ENCODE results near the gene TTC31.

TTC31 gene

DNA sequence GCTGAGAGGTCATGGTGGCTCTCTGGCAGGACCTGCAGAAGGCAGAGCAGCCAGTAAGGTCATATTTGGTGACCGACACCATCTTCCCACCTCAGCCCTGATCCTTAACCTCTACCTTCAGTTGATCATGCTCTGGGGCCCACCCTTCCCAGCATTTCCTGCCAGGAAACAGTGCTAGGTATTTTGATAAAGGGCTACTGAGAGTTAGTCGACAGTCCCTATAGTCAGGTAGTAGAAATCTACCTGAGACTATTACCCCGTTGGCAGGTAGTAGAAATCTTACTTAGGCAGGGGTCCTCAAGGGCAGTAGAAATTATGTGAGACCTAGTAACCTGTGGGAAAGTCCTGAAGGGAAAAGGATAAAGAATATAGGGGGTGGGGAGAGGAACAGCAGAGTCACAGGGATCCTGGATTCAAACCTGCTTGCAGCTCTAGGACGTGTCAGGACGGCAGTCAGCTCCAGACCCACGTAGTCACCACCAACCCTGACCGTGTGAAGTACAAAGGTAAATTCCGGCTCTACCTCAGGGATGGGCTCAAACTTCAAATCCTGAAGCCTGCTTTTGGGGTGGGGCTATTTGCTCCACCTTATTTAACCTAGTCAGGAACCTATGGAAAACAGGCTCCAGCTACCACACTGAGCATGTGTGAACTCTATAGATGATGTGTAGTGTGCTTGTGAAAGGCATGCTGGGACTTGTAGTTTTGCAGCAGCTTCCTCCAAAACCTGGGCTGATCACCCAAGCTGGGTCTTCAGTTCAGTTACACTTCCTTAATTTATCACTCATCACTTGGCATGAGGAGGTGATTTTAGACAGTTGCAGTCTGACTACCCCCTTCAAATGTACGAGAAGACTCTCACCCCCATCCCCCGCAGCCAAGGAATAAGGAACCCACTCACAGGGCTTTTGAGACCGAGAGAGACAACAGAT, 43.1 kb downstream of the TTC31 start, which contains the start of gene DQX1:
TSS of gene DQX1 (minus strand) at position 515 of the 932 bp plus-strand sequence. CDS start at position 13, 502 bp downstream.
- TF ChIP-seq SPI1 (IDR thresholded peaks at IDR 0.05; ENCODE audit: low read depth, low read length) (peak; percentile 90), POLR2A (IDR thresholded peaks at IDR 0.05; ENCODE audit: low read depth, low read length) (0 out of 2 replicates have a peak, but pooled peaks have one; percentile 27), POU2F2 (IDR thresholded peaks at IDR 0.05; ENCODE audit: low read depth, low read length) (no peak; the same call in none of the 2 replicates), POLR2AphosphoS5 (IDR thresholded peaks at IDR 0.05; ENCODE audit: low read depth, low read length) (no peak), PAX5 (IDR thresholded peaks at IDR 0.05; ENCODE audit: insufficient read depth, low read length, severe bottlenecking) (no peak), TAF1 (IDR thresholded peaks at IDR 0.05; ENCODE audit: low read depth, low read length) (no peak)
- DNase-seq (ENCODE audit: insufficient read length, low spot score) (no peak), FAIRE-seq (peak; percentile 75)

- FAIRE-seq (no peak), DNase-seq (ENCODE audit: insufficient read length, low spot score) (no peak)
- TF ChIP-seq TAF1 (IDR thresholded peaks at IDR 0.05; ENCODE audit: low read depth, low read length) (no peak), POLR2A (IDR thresholded peaks at IDR 0.05; ENCODE audit: low read depth, low read length) (no peak; the same call in 1 of the 2 replicates), SPI1 (IDR thresholded peaks at IDR 0.05; ENCODE audit: low read depth, low read length) (no peak), POLR2AphosphoS5 (IDR thresholded peaks at IDR 0.05; ENCODE audit: low read depth, low read length) (no peak), POU2F2 (IDR thresholded peaks at IDR 0.05; ENCODE audit: low read depth, low read length) (no peak), PAX5 (IDR thresholded peaks at IDR 0.05; ENCODE audit: insufficient read depth, low read length, severe bottlenecking) (no peak)
Observed at GRCh38 chr2:74526649-74527230, 43.9 kb downstream of the TTC31 start.

GRCh38 chr2:74527741-74528140, 44.9 kb downstream of the TTC31 start:
- FAIRE-seq (no peak), DNase-seq (ENCODE audit: insufficient read length, low spot score) (no peak)
- no peak for TF ChIP-seq SPI1 (IDR thresholded peaks at IDR 0.05; ENCODE audit: low read depth, low read length)
- TF ChIP-seq PAX5 (IDR thresholded peaks at IDR 0.05; ENCODE audit: insufficient read depth, low read length, severe bottlenecking) = no peak
- TF ChIP-seq TAF1 (IDR thresholded peaks at IDR 0.05; ENCODE audit: low read depth, low read length) = no peak
- no peak for TF ChIP-seq POLR2A (IDR thresholded peaks at IDR 0.05; ENCODE audit: low read depth, low read length)
- TF ChIP-seq POLR2AphosphoS5 (IDR thresholded peaks at IDR 0.05; ENCODE audit: low read depth, low read length) = no peak
- no peak for TF ChIP-seq POU2F2 (IDR thresholded peaks at IDR 0.05; ENCODE audit: low read depth, low read length)

- TF ChIP-seq POLR2AphosphoS5 (IDR thresholded peaks at IDR 0.05; ENCODE audit: low read depth, low read length) (0 out of 2 replicates have a peak, but pooled peaks have one; percentile 13), PAX5 (IDR thresholded peaks at IDR 0.05; ENCODE audit: insufficient read depth, low read length, severe bottlenecking) (no peak)
- DNase-seq (ENCODE audit: insufficient read length, low spot score) = no peak
- no peak for FAIRE-seq
Observed at GRCh38 chr2:74528600-74529356, 45.9 kb downstream of the TTC31 start.

DNA sequence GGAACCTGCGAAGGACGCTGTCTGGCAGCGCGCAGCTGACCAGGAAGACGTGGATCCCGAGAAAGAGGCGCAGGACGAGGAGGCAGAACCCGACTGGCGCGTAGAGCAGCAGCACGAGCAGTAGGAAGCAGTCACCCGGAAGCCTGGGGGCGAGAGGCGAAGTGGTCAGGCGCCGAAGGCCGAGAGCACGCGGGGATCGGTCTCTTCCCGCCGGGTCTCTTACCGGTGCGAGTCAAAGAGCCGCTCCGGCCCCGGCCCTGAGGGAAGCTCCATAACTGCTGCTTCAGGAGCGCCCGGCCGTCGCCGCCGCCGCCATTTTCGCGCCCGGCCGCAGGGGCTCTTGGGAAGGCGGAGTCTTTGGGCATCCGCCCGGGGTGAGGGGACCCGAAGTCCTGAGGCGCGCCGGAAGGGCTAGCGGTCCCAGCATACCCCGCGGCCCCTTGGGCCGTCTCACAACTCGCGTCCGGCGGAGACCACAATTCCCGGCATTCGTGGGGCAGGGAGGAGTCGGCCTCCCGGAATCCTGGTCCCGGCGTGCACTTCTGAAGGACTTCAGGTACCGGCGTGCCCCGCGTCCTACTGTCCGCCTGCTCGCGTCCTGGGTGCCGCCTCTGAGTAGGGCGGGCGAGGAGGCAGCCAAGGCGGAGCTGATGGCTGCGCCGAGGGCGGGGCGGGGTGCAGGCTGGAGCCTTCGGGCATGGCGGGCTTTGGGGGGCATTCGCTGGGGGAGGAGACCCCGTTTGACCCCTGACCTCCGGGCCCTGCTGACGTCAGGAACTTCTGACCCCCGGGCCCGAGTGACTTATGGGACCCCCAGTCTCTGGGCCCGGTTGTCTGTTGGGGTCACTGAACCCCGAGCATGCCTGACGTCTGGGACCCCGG, 46.7 kb downstream of the TTC31 start, which contains the start of the genes AUP1 and HTRA2:
TSS of gene AUP1 (minus strand) at position 350 of the 882 bp plus-strand sequence. CDS start at position 273, 77 bp downstream.
TSS of gene HTRA2 (plus strand) at position 577 of the 882 bp plus-strand sequence. CDS start at position 651, 74 bp downstream.
- FAIRE-seq (peak; percentile 95), DNase-seq (ENCODE audit: insufficient read length, low spot score) (peak; percentile 99)
- no peak for TF ChIP-seq PAX5 (IDR thresholded peaks at IDR 0.05; ENCODE audit: insufficient read depth, low read length, severe bottlenecking)
- TF ChIP-seq TAF1 (IDR thresholded peaks at IDR 0.05; ENCODE audit: low read depth, low read length) = peak; percentile 89; the same call in 1 of the 2 replicates
- TF ChIP-seq POLR2AphosphoS5 (IDR thresholded peaks at IDR 0.05; ENCODE audit: low read depth, low read length) = peak; percentile 84
- no peak; the same call in 1 of the 2 replicates for TF ChIP-seq POLR2A (IDR thresholded peaks at IDR 0.05; ENCODE audit: low read depth, low read length)
- 0 out of 2 replicates have a peak, but pooled peaks have one; percentile 26 for TF ChIP-seq POU2F2 (IDR thresholded peaks at IDR 0.05; ENCODE audit: low read depth, low read length)
- no peak for TF ChIP-seq SPI1 (IDR thresholded peaks at IDR 0.05; ENCODE audit: low read depth, low read length)

DNA sequence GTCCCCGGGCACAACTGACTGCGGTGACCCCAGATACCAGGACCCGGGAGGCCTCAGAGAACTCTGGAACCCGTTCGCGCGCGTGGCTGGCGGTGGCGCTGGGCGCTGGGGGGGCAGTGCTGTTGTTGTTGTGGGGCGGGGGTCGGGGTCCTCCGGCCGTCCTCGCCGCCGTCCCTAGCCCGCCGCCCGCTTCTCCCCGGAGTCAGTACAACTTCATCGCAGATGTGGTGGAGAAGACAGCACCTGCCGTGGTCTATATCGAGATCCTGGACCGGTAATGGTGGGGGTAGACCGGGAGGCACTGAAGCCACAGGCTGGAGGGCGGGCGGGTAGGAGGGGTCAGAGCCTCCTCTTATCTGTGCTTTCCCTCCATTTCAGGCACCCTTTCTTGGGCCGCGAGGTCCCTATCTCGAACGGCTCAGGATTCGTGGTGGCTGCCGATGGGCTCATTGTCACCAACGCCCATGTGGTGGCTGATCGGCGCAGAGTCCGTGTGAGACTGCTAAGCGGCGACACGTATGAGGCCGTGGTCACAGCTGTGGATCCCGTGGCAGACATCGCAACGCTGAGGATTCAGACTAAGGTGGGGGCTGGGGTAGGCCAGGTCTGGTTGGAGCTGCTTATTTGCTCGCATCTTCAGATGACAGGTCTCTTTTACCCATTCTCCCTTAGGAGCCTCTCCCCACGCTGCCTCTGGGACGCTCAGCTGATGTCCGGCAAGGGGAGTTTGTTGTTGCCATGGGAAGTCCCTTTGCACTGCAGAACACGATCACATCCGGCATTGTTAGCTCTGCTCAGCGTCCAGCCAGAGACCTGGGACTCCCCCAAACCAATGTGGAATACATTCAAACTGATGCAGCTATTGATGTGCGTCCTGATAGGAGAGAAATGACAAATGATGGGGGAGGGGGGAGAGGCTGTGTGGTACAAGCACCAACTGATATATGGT, 47.6 kb downstream of the TTC31 start:
- TF ChIP-seq POU2F2 (IDR thresholded peaks at IDR 0.05; ENCODE audit: low read depth, low read length) = 0 out of 2 replicates have a peak, but pooled peaks have one; percentile 6
- peak; percentile 79 for TF ChIP-seq POLR2A (IDR thresholded peaks at IDR 0.05; ENCODE audit: low read depth, low read length)
- TF ChIP-seq POLR2AphosphoS5 (IDR thresholded peaks at IDR 0.05; ENCODE audit: low read depth, low read length) = peak; percentile 35; the same call in 1 of the 2 replicates
- no peak for TF ChIP-seq PAX5 (IDR thresholded peaks at IDR 0.05; ENCODE audit: insufficient read depth, low read length, severe bottlenecking)
- DNase-seq (ENCODE audit: insufficient read length, low spot score) (no peak), FAIRE-seq (peak; percentile 62)

DNA sequence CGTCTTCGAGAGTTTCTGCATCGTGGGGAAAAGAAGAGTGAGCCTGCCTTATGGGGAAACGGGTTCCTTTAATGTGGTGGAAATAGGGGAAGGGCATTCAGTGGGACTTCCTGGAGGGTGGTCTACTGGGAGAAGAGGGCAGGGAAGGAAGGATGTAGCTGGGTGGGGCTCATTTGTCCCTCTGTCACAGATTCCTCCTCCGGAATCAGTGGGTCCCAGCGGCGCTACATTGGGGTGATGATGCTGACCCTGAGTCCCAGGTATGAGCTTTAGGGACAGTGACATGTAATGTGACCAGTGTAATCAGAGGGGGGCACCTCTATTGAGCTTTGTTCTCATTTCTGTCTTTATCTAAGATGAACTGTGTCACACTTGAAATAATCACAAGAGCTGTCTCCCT, 48.8 kb downstream of the TTC31 start:
- TF ChIP-seq POLR2A (IDR thresholded peaks at IDR 0.05; ENCODE audit: low read depth, low read length) = no peak
- TF ChIP-seq TAF1 (IDR thresholded peaks at IDR 0.05; ENCODE audit: low read depth, low read length) = no peak
- no peak for TF ChIP-seq POLR2AphosphoS5 (IDR thresholded peaks at IDR 0.05; ENCODE audit: low read depth, low read length)
- no peak for TF ChIP-seq SPI1 (IDR thresholded peaks at IDR 0.05; ENCODE audit: low read depth, low read length)
- no peak for TF ChIP-seq PAX5 (IDR thresholded peaks at IDR 0.05; ENCODE audit: insufficient read depth, low read length, severe bottlenecking)
- TF ChIP-seq POU2F2 (IDR thresholded peaks at IDR 0.05; ENCODE audit: low read depth, low read length) = no peak
- FAIRE-seq = no peak
- no peak for DNase-seq (ENCODE audit: insufficient read length, low spot score)
